ENCODE results near the gene TRIM39. TPM values are rescaled to one million over a fixed set of nuclear protein-coding genes. Genes with fewer than 3 reads are reported as not detected.
A peak's percentile ranks its signal among the peaks of the same experiment; 100 is the strongest.

TRIM39 gene
- total and polyA plus RNA-seq, 2 of the 13 experiments (the other 11 are each of a cell fraction or from before 2014, with no cell fraction given) = 7.7 to 14.6 TPM

DNA sequence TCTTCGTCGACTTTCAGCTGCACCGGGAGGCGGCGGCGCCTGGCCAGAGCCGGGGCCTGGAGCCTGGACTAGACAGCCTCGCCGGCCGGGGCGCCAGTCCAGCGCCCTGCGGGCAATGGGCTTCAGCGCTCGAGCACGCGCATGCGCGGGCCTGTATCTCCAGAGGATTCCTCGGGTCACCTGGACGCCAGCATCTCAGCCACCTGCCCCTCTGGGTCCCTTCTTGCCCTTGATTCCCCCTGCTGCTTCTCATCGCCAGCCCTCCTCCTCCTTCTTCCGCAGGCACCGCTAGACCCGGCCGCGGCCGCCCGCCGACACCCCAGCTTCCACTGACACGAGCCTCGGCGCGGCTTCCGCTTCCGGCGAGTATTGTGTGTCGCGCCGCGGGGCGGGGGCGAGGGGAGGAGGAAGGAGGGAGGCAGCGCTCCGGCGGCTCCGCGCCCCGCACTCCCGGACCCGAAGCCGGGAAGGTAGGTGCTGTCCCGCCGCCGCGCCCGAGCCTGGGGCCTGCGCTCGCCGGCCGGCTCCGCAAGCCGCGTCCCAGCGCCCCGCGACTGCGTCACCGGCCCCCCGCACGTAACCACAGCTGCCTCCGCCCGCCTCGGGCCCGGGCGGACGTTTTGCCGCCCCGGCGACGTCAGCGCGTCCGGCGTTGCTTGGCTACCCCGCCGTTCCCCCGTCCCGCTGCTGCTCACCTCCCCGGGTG lies at the start of gene TRIM39 (continued):
- TF ChIP-seq, protein P1, sequence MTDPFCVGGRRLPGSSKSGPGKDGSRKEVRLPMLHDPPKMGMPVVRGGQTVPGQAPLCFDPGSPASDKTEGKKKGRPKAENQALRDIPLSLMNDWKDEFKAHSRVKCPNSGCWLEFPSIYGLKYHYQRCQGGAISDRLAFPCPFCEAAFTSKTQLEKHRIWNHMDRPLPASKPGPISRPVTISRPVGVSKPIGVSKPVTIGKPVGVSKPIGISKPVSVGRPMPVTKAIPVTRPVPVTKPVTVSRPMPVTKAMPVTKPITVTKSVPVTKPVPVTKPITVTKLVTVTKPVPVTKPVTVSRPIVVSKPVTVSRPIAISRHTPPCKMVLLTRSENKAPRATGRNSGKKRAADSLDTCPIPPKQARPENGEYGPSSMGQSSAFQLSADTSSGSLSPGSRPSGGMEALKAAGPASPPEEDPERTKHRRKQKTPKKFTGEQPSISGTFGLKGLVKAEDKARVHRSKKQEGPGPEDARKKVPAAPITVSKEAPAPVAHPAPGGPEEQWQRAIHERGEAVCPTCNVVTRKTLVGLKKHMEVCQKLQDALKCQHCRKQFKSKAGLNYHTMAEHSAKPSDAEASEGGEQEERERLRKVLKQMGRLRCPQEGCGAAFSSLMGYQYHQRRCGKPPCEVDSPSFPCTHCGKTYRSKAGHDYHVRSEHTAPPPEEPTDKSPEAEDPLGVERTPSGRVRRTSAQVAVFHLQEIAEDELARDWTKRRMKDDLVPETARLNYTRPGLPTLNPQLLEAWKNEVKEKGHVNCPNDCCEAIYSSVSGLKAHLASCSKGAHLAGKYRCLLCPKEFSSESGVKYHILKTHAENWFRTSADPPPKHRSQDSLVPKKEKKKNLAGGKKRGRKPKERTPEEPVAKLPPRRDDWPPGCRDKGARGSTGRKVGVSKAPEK (CRISPR knock-in tag; IDR thresholded peaks at IDR 0.05; ENCODE audit: borderline replicate concordance) = 0 out of 2 replicates have a peak, but pooled peaks have one; percentile 31
- TF ChIP-seq POLR2AphosphoS2 (IDR thresholded peaks at IDR 0.05; ENCODE audit: low read depth, low read length) (no peak), HNRNPH1 (optimal IDR thresholded peaks at IDR 0.05; ENCODE audit: low read depth, low read length) (no peak), ZNF20 (CRISPR knock-in tag; IDR thresholded peaks at IDR 0.05) (peak; percentile 85; the same call in 1 of the 2 replicates), REPIN1 (CRISPR knock-in tag; IDR thresholded peaks at IDR 0.05; ENCODE audit: borderline replicate concordance, low read depth) (no peak), TBP (CRISPR knock-in tag; IDR thresholded peaks at IDR 0.05) (peak; percentile 21; the same call in 1 of the 2 replicates), ZNF773 (CRISPR knock-in tag; IDR thresholded peaks at IDR 0.05; ENCODE audit: borderline replicate concordance) (0 out of 2 replicates have a peak, but pooled peaks have one; percentile 38), TAF15 (IDR thresholded peaks at IDR 0.05; ENCODE audit: low read depth, low read length, poor library complexity, severe bottlenecking) (peak; percentile 78), ZNF282 (IDR thresholded peaks at IDR 0.05; ENCODE audit: partially characterized antibody) (no peak), ZNF337 (CRISPR knock-in tag; IDR thresholded peaks at IDR 0.05; ENCODE audit: borderline replicate concordance, low read depth) (0 out of 2 replicates have a peak, but pooled peaks have one; percentile 36), PRMT3 (CRISPR knock-in tag; IDR thresholded peaks at IDR 0.05; ENCODE audit: borderline replicate concordance, low read depth) (no peak), NFYC (CRISPR knock-in tag; IDR thresholded peaks at IDR 0.05) (no peak; the same call in 1 of the 2 replicates), TCF12 (IDR thresholded peaks at IDR 0.05) (no peak), TCF12 (CRISPR knock-in tag; IDR thresholded peaks at IDR 0.05) (peak; percentile 87), GATAD1 (CRISPR knock-in tag; IDR thresholded peaks at IDR 0.05) (peak; percentile 87), ISX (CRISPR knock-in tag; conservative IDR thresholded peaks at IDR 0.05) (no peak; the same call in 1 of the 2 replicates)
- TF ChIP-seq, protein P2, sequence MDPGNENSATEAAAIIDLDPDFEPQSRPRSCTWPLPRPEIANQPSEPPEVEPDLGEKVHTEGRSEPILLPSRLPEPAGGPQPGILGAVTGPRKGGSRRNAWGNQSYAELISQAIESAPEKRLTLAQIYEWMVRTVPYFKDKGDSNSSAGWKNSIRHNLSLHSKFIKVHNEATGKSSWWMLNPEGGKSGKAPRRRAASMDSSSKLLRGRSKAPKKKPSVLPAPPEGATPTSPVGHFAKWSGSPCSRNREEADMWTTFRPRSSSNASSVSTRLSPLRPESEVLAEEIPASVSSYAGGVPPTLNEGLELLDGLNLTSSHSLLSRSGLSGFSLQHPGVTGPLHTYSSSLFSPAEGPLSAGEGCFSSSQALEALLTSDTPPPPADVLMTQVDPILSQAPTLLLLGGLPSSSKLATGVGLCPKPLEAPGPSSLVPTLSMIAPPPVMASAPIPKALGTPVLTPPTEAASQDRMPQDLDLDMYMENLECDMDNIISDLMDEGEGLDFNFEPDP (CRISPR knock-in tag; conservative IDR thresholded peaks at IDR 0.05) = no peak
- TF ChIP-seq, protein P3, sequence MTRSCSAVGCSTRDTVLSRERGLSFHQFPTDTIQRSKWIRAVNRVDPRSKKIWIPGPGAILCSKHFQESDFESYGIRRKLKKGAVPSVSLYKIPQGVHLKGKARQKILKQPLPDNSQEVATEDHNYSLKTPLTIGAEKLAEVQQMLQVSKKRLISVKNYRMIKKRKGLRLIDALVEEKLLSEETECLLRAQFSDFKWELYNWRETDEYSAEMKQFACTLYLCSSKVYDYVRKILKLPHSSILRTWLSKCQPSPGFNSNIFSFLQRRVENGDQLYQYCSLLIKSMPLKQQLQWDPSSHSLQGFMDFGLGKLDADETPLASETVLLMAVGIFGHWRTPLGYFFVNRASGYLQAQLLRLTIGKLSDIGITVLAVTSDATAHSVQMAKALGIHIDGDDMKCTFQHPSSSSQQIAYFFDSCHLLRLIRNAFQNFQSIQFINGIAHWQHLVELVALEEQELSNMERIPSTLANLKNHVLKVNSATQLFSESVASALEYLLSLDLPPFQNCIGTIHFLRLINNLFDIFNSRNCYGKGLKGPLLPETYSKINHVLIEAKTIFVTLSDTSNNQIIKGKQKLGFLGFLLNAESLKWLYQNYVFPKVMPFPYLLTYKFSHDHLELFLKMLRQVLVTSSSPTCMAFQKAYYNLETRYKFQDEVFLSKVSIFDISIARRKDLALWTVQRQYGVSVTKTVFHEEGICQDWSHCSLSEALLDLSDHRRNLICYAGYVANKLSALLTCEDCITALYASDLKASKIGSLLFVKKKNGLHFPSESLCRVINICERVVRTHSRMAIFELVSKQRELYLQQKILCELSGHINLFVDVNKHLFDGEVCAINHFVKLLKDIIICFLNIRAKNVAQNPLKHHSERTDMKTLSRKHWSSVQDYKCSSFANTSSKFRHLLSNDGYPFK (CRISPR knock-in tag; IDR thresholded peaks at IDR 0.05; ENCODE audit: borderline replicate concordance) = no peak; the same call in 1 of the 2 replicates
- TF ChIP-seq, protein P4, sequence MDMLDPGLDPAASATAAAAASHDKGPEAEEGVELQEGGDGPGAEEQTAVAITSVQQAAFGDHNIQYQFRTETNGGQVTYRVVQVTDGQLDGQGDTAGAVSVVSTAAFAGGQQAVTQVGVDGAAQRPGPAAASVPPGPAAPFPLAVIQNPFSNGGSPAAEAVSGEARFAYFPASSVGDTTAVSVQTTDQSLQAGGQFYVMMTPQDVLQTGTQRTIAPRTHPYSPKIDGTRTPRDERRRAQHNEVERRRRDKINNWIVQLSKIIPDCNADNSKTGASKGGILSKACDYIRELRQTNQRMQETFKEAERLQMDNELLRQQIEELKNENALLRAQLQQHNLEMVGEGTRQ (IDR thresholded peaks at IDR 0.05; ENCODE audit: low read depth, low read length) = no peak
- TF ChIP-seq, protein P4 (CRISPR knock-in tag; IDR thresholded peaks at IDR 0.05; ENCODE audit: borderline replicate concordance) = peak; percentile 16; the same call in 1 of the 2 replicates
